BE2C (cell line): Measurements from ENCODE around the gene CDC6.

ENCODE experiments used
- DNase-seq: peaks from one replicate; pipeline ENCODE4 v3.0.0-alpha.2; 2020
- H3K27me3 ChIP-seq: fragments of 250-450 bp; sonication (Bioruptor Pico); 2 replicates; pipeline ENCODE4 v1.5.1; 2020; ENCODE audit warnings: mild to moderate bottlenecking
- H3K36me3 ChIP-seq: fragments of 250-450 bp; sonication (Bioruptor Pico); 2 replicates; pipeline ENCODE4 v1.5.1; 2020; ENCODE audit warnings: mild to moderate bottlenecking
- H3K4me1 ChIP-seq: fragments of 250-450 bp; sonication (Bioruptor Pico); 2 replicates; pipeline ENCODE4 v1.5.1; 2020
- H3K4me3 ChIP-seq: 2 replicates; pipeline ENCODE4 v1.5.1; 2011; ENCODE audit warnings: low read depth, low read length
- H3K9me3 ChIP-seq: fragments of 250-450 bp; sonication (Bioruptor Pico); 2 replicates; pipeline ENCODE4 v1.5.1; 2020
- CTCF ChIP-seq: IDR thresholded peaks from 2 replicates; pipeline ENCODE4 v1.5.1; 2012; ENCODE audit warnings: mild to moderate bottlenecking, low read depth, low read length

Gene CDC6

GRCh38 chr17:40352237-40352778 is 64.6 kb downstream of the CDC6 start:
- TF ChIP-seq CTCF = no peak
- Histone ChIP-seq H3K4me3 (peak overlapping the region; percentile 45), H3K36me3 (peaks cover 63% of the 10 kb centered on the region), H3K27me3 (no peaks in the 10 kb centered on the region), H3K4me1 (peaks cover 76% of the 10 kb centered on the region), H3K9me3 (no peaks in the 10 kb centered on the region)
- DNase-seq = no peak

- Histone ChIP-seq H3K9me3 (no peaks in the 10 kb centered on the region), H3K36me3 (peaks cover 63% of the 10 kb centered on the region), H3K4me1 (peaks cover 73% of the 10 kb centered on the region), H3K4me3 (no peak overlapping the region), H3K27me3 (no peaks in the 10 kb centered on the region)
- no peak for DNase-seq
- no peak for TF ChIP-seq CTCF
Observed at GRCh38 chr17:40352779-40353394, 65.2 kb downstream of the CDC6 start.
